Activated CD8-positive, alpha-beta memory T cell treated with anti-CD3 and anti-CD28 coated beads, Interleukin-2, amount 50 U/mL, for 24 hours (primary cell): ENCODE data around the gene BOD1.

Source experiments
- DNase-seq: peaks from one replicate; pipeline ENCODE4 v3.0.0-alpha.2; 2020; ENCODE audit errors: extremely low read depth

The BOD1 gene

DNA sequence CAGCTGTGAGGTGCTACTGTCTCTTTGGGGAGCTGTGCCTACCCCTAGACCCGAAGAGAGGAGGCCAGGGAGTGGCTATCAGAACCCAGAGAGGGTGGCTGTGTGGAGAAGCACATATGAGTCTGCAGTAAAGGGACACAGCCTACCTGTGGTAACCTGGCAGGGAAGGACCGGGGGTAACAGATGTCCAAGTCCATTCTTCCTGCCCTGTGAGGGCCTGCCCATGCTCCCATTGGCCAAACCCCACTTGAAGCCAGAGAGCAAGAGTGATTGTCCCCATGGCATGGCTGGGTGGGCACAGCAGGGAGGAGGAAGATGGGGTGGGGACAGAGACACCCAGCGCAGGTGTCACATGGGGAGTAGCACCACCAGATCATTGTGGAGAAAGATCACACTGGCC, 39.3 kb downstream of the BOD1 start:
- no peak for DNase-seq

DNA sequence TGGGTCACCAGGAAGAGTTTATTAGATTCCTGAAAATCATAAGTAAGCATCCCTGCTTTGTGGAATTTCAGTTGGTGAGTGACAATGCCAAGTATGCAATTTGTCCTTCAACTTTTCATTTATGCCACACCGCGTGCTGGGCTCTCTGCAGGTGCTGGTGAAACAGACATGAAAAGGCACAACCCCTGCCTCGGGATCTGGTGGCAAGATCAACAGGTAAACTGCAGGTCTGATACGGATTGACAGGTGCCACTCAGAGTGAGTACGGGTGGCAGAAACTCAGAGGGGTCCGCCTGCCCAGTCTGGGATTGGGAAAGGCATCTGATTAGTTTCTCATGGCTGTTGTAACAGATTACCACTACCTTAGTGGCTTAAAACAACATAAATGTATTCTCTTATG, 40.5 kb downstream of the BOD1 start:
- no peak for DNase-seq

DNA sequence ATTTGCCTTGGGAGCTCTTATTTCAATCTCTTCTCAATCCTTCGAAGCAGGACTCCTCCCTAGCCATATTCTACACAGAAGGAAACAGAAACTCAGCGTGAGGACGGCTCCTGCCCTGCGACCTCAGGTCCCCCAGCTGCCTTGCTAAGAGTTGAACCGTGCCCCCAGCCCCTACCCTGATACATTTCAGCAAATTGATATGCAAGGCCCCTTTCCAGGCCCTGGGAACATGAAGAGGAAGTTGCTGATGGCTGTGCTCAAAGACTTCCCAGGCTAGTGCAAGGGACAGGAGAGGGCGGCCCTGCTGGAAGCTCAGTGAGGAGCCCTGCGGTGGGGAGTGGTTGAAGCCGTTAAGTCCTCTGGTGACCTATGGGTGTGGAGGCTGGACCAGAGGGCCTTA, 41.5 kb downstream of the BOD1 start:
- no peak for DNase-seq

DNA sequence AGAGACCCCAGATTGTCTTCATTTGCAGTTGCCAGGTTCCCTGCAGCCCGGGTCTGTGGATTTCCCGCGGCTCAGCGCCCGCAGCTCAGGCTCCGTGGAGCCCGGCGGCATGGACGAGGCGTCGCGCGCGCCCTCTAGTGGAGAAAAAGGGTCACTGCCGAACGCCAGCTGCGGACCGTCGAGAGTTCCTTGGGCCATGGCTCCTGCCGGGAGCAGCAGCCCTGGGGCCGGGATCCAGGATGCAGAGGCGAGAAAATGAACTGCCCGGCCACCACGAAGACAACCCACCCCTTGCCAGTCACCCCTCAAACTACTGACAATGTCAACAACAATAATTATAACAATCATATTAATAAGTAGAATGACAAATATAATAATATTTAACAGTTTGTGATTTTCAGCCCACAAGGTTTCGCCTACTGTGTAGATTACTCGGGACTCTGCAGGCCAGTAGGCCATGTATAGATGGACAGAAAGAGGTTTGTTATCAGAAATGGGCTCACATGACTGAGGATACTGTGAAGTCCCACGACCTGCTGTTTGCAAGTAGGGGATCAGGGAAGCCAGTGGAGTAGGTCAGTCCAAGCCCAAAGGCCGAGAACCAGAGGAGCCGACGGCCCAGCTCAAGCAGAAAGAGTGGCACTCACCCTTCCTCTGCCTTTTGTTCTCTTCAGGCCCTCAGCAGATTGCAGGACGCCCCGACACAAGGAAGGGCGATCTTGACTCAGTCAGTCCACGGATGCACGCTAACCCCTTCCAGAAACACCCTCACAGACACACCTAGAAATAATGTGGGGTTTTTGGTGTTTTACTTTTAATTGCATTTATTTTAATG, 43.1 kb downstream of the BOD1 start:
- DNase-seq, result peak; percentile 17

DNA sequence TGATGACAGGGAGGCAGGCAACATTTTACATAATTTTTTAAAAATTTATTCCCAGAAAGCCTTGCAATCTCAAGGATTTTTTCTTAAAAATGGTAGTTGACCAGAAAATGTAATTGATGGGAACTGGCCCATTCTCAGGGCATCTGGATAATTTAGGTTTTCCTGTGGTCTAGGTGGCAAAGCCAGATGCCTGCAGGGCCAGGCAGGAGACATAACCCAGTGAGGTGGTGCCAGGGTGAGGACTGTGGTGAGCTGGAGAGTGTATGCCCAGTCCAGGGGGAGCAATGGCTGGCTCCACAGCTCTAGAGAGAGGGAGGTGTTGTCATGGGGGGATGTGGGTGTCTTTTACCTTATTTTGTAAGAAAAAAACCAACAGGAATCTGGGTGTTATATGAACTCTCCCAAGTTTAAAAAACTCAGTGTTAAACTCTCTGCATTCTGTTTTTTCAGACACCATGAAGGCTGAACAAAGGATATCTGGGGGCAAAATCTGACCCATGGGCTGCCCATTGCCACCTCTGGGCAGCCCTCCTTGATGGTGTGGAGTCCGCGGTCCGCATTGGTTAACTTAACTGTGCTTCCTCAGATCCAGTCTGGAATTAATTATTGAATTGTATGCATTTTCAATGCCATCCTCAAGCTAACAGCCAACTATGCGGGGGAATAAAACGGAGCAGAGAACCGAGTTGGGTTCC, 43.9 kb downstream of the BOD1 start:
- DNase-seq, result no peak

DNA sequence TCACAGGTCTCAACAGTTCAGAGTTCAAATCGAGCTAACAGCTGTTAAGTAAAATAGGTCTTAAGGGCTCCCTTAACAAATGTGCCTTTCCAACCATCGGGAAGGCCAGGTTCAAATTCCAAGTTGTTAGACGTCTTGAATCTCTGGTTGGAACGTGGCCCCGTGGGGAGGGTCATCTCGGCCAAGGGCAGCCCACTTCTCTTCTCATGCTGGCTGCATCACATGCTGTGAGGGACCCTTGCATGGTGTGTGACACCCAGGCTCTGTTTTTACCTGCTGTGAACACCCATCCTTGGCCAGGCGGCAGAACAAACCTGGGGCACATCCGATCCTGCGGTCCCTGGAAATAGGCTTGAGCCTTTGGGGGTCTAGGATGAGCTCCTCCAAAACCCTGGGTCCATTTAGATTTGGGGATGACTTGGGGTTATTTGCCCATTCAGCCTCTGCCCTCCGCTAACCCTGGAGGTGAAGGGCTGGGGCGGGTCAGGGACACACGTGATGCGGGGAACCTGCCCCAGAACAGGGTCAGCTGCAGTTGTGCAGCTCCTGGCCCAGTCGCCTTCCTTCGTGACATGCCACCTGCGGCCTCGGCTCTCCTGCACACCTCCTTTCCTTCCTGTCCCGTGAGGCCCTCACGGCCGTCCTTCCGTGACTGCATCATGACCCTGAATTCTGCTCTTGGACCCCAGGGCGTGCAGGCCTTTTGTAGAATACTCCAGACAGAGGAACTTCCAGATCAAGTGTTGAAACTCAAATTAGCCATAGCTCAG, 45.9 kb downstream of the BOD1 start:
- DNase-seq, result no peak

DNA sequence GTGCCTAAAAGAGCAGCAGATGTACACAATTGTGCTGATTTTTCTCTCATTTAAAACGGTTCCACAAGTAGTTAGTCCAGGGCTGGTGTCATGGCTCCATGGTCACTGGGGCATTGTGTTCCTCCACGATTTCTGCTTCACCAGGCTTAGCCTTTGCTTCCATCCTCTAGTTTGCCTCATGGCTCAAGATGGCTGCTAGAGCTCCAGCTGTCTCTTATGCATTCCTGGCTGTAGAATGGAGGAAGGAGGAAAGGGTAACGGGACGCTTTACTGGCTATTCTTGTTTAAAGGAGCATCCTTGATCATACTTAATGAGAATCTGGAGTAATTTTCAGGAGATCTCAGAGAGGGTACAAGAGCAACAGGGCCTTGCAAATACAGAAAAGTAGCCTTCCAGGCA, 47.7 kb downstream of the BOD1 start:
- no peak for DNase-seq

DNA sequence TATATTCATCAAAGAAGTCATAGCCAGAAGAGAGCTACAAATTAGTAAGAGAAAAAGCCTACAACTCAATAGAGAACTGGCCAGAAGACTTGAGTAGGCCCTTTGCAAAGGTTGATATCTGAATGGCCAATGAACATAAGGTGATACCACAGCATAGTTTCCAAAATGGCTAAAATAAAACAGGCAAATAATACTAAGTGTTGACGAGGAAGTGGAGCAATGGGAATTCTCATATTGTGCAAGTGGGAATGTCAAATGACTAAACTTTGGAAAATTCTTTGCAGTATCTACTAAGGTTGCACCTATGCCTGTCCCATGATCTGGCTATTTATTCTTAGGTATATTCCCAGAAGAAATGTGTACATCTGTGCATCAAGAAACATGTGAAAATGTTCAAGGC, 48.3 kb downstream of the BOD1 start:
- no peak for DNase-seq

DNA sequence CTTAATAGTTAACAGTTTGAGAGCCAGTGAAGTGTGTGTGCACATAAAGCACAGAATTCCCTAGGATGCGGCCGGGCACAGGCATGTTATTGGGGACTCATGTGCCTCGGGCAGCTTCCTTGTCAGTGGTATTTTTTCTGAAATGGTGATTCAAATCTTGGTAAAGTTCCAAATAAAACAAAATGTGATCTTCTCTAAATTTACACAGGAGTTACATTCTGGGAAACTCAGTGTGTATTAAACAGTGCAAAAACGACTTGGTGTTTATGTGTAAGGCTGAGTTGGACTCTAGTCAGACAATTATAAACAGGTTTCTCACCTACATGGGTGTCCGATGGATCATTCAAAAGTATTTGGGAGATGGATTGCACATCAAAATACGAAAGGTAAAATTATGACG, 48.9 kb downstream of the BOD1 start:
- no peak for DNase-seq

DNA sequence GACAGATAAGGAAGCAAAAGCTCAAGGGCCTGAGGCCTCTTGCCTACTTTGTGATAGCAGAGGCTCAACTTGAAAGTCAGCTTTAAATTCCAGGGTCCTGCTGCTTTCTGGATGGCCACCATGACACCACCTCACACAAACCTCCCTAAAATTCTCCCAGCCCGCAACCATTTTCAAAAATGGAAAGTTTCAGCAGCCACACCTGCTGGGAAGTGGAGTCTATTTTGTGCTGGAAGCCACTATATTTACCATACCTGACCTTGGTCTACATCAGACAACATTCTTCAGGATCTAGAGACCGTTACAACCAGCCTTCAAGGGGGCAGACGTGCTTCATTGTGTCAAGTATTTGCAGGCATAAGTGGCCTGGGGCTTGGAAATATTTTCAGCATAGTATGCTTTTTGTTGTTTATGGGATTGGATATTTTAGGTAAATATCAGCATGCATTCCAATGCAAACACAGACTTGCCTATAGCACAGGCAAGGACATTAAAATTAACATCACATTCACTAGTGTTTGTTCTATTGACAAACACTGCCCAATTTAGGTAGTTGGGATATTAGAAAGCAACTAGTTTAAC, 50.9 kb downstream of the BOD1 start:
- no peak for DNase-seq

DNA sequence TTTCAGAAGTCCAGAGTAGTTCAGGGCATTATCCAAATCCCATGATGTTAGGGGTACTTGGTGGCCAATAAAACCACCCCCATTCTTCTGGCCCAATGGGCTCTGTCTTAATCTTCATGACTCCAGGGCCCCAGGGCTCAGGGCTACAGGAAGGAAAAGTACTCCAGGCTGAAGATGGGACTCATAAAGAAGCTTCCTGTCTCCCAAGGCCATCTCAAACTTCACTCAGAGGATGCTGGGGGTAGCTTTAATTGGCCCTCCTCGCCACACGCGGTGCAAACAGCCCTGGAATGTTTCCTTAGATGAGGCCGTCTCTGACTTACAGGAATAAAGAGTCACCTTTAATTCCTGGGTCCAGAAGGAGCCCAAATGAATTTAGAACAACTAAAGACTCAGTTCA, 52.3 kb downstream of the BOD1 start:
- DNase-seq, result no peak

DNA sequence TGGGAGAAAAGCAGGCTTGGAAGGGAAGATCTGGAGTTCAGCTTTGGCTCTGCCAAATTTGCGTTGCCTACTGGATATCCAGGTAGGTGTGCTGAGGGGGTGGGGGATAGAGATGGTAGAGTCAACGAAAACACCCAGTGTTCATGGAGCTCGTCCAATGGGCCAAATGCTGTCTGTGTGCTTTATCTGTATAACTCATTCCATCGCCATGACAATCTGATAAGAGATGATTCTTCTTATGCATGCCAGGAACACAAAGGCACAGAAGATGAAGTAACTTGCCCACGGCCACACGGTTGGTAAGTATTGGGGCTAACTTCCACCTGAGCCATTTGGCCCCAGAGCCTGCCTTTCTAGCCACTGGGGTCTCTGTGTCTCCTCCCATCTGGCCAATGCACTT, 53.2 kb downstream of the BOD1 start:
- no peak for DNase-seq

DNA sequence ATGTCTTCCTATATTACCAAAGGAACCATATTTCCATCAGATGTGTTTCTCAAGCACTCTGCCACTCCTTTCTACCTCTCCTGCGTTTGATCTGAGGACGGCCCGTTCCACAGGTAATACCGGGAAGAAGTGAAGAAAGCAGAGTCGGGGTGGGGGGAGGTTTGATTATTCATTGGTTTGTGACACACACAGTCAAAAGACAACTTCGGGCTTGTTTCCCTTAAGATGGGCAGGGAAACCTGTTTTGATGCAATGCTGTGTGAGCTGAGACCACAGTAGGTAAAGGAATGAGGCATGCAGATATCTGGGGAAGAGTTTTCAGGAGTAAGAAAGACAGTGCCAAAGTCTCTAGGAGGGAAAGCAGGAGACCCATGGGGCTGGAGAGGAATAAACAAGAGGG, 54.0 kb downstream of the BOD1 start:
- no peak for DNase-seq
